Caco-2 (cell line): Measurements from ENCODE around the gene ADGRG4. TPM values are rescaled to one million over a fixed set of nuclear protein-coding genes. Genes with fewer than 3 reads are reported as not detected.

ENCODE experiments used
- BruUV-seq: library from RNA; stranded (reverse); fragments of 400-500 nt; replicated peaks from 2 replicates; lab custom pipeline; 2021; lab: Mats Ljungman, UMichigan
- CTCF ChIA-PET: fragments of 300-600 bp; sonication (Branson Sonifier 250); formaldehyde crosslinking; loops from one replicate; lab custom pipeline; 2022; ENCODE audit warnings: antibody characterized with exemption; lab: Charles Lee
- POLR2A ChIA-PET: fragments of 300-600 bp; sonication (Branson Sonifier 250); formaldehyde crosslinking; loops from one replicate; lab custom pipeline; 2022; ENCODE audit warnings: antibody characterized with exemption; lab: Charles Lee
- DNase-seq, 2 experiments: peaks; one replicate each; pipeline versions ENCODE4 v3.0.0 to v3.0.0-alpha.2; 2020 to 2022
- H3K27me3 ChIP-seq: replicated peaks from 2 replicates; pipeline ENCODE4 v1.6.0; 2011; ENCODE audit warnings: low read length; ENCODE audit not compliant: control insufficient read depth, insufficient read depth
- H3K36me3 ChIP-seq: 2 replicates; pipeline ENCODE4 v1.5.1; 2011; ENCODE audit warnings: low read length; ENCODE audit not compliant: control insufficient read depth, insufficient read depth
- H3K4me1 ChIP-seq: fragments of 250-450 bp; sonication (Bioruptor Pico); 2 replicates; pipeline ENCODE4 v1.5.1; 2020; ENCODE audit warnings: mild to moderate bottlenecking
- H3K4me3 ChIP-seq: 2 replicates; pipeline ENCODE4 v1.5.1; 2011; ENCODE audit warnings: low read depth, mild to moderate bottlenecking, control low read depth, low read length
- H3K9me3 ChIP-seq: fragments of 250-450 bp; sonication (Bioruptor Pico); 2 replicates; pipeline ENCODE4 v1.5.1; 2020; ENCODE audit warnings: mild to moderate bottlenecking, moderate library complexity
- H3K27ac Mint-ChIP-seq: one replicate; pipeline ENCODE4 v1.8.0; 2022; ENCODE audit warnings: mixed read lengths; ENCODE audit not compliant: unreplicated experiment
- H3K27me3 Mint-ChIP-seq: one replicate; pipeline ENCODE4 v1.8.0; 2022; ENCODE audit warnings: mixed read lengths; ENCODE audit not compliant: insufficient read depth, unreplicated experiment
- H3K36me3 Mint-ChIP-seq: one replicate; pipeline ENCODE4 v1.8.0; 2022; ENCODE audit warnings: mild to moderate bottlenecking, mixed read lengths; ENCODE audit not compliant: insufficient read depth, unreplicated experiment
- H3K4me1 Mint-ChIP-seq: one replicate; pipeline ENCODE4 v1.8.0; 2022; ENCODE audit warnings: low read depth, mixed read lengths; ENCODE audit not compliant: unreplicated experiment
- H3K4me3 Mint-ChIP-seq: one replicate; pipeline ENCODE4 v1.8.0; 2022; ENCODE audit warnings: mild to moderate bottlenecking, moderate library complexity, mixed read lengths; ENCODE audit not compliant: unreplicated experiment
- H3K9me3 Mint-ChIP-seq: one replicate; pipeline ENCODE4 v1.8.0; 2022; ENCODE audit warnings: mixed read lengths; ENCODE audit not compliant: unreplicated experiment
- CTCF ChIP-seq, 2 experiments: fragments of 200-600 bp in 1 of 2; IDR thresholded peaks; 1 replicate in 1 of 2; 2 replicates in 1 of 2; pipeline versions ENCODE4 v1.5.1 to v1.8.0; 2011 to 2022; ENCODE audit warnings: antibody characterized with exemption in 1 of 2, control low read depth in 1 of 2, inconsistent platforms in 1 of 2, low read depth in 1 of 2, low read length in 1 of 2, mild to moderate bottlenecking in 1 of 2, moderate library complexity in 1 of 2; ENCODE audit not compliant: insufficient read depth in 1 of 2, severe bottlenecking in 1 of 2, unreplicated experiment in 1 of 2
- intact Hi-C: fragments of 100-400 bp; cut with micrococcal nuclease; formaldehyde crosslinking; loops from one replicate; pipeline ENCODE4 v1.10.0; 2022; ENCODE audit not compliant: unreplicated experiment
- total RNA-seq: library from RNA; stranded (reverse); gene quantifications from 2 replicates; pipeline ENCODE4 v1.2.3, GENCODE V29; 2022

Gene ADGRG4
- total RNA-seq, 1 experiment from 2014 or later = not detected

GRCh38 chrX:136256026-136256425 lies 44.7 kb upstream of the ADGRG4 start:
- no peak for TF ChIP-seq CTCF (IDR thresholded peaks at IDR 0.05; ENCODE audit: insufficient read depth in 1 of 2, low read depth in 1 of 2, low read length in 1 of 2, severe bottlenecking in 1 of 2, unreplicated experiment in 1 of 2)
- H3K4me3 ChIP-seq = no peak overlapping the region

GRCh38 chrX:136258951-136259350 lies 41.8 kb upstream of the ADGRG4 start:
- Mint-ChIP-seq H3K4me1 (no peaks in the 10 kb centered on the region), H3K4me3 (no peak overlapping the region), H3K36me3 (no peaks in the 10 kb centered on the region), H3K9me3 (no peaks in the 10 kb centered on the region), H3K27ac (no peak overlapping the region), H3K27me3 (peaks cover 3% of the 10 kb centered on the region)
- H3K36me3 ChIP-seq = no peaks in the 10 kb centered on the region
- CTCF ChIA-PET = no interaction called here
- intact Hi-C loops = no loop called here
- H3K4me3 ChIP-seq = no peak overlapping the region
- H3K4me1 ChIP-seq = no peaks in the 10 kb centered on the region
- POLR2A ChIA-PET = no interaction called here
- TF ChIP-seq CTCF (IDR thresholded peaks at IDR 0.05; ENCODE audit: insufficient read depth in 1 of 2, low read depth in 1 of 2, low read length in 1 of 2, severe bottlenecking in 1 of 2, unreplicated experiment in 1 of 2) = no peak
- BruUV-seq = no TSS peak
- no peaks in the 10 kb centered on the region for H3K27me3 ChIP-seq
- no peak for DNase-seq
- no peaks in the 10 kb centered on the region for H3K9me3 ChIP-seq

More at GRCh38 chrX:136256026-136256425, 44.7 kb upstream of the ADGRG4 start:
- intact Hi-C loops = no loop called here
- no peak for DNase-seq
- H3K9me3 ChIP-seq = no peaks in the 10 kb centered on the region
- H3K4me1 Mint-ChIP-seq = no peaks in the 10 kb centered on the region
- no TSS peak for BruUV-seq
- H3K36me3 Mint-ChIP-seq = no peaks in the 10 kb centered on the region
- H3K27me3 Mint-ChIP-seq = peaks cover 3% of the 10 kb centered on the region
- H3K9me3 Mint-ChIP-seq = no peaks in the 10 kb centered on the region
- no peaks in the 10 kb centered on the region for H3K4me1 ChIP-seq
- POLR2A ChIA-PET = no interaction called here
- no peak overlapping the region for H3K27ac Mint-ChIP-seq
- CTCF ChIA-PET = no interaction called here
- H3K4me3 Mint-ChIP-seq = no peak overlapping the region
- no peaks in the 10 kb centered on the region for H3K36me3 ChIP-seq
- H3K27me3 ChIP-seq = no peaks in the 10 kb centered on the region

- Mint-ChIP-seq H3K27me3 (peaks cover 3% of the 10 kb centered on the region), H3K27ac (no peak overlapping the region), H3K4me3 (no peak overlapping the region), H3K4me1 (no peaks in the 10 kb centered on the region), H3K36me3 (no peaks in the 10 kb centered on the region), H3K9me3 (no peaks in the 10 kb centered on the region)
- no peak for DNase-seq
- no TSS peak for BruUV-seq
- Histone ChIP-seq H3K9me3 (no peaks in the 10 kb centered on the region), H3K27me3 (no peaks in the 10 kb centered on the region), H3K36me3 (no peaks in the 10 kb centered on the region), H3K4me1 (no peaks in the 10 kb centered on the region), H3K4me3 (no peak overlapping the region)
- ChIA-PET POLR2A (no interaction called here), CTCF (no interaction called here)
- no peak for TF ChIP-seq CTCF (IDR thresholded peaks at IDR 0.05; ENCODE audit: insufficient read depth in 1 of 2, low read depth in 1 of 2, low read length in 1 of 2, severe bottlenecking in 1 of 2, unreplicated experiment in 1 of 2)
- intact Hi-C loops = no loop called here
Observed at GRCh38 chrX:136259543-136259942, 41.2 kb upstream of the ADGRG4 start.
